ENCODE data around the gene FBXL4.

Gene FBXL4

GRCh38 chr6:98981473-98981872, 33.7 kb upstream of the FBXL4 start:
- ChIA-PET CTCF (no interaction called here), POLR2A (ENCODE audit: low non-redundant PET) (no interaction called here)
- no peak for DNase-seq (ENCODE audit: low spot score)
- H3K27ac ChIP-seq = no peak overlapping the region
- TF ChIP-seq, protein P1, sequence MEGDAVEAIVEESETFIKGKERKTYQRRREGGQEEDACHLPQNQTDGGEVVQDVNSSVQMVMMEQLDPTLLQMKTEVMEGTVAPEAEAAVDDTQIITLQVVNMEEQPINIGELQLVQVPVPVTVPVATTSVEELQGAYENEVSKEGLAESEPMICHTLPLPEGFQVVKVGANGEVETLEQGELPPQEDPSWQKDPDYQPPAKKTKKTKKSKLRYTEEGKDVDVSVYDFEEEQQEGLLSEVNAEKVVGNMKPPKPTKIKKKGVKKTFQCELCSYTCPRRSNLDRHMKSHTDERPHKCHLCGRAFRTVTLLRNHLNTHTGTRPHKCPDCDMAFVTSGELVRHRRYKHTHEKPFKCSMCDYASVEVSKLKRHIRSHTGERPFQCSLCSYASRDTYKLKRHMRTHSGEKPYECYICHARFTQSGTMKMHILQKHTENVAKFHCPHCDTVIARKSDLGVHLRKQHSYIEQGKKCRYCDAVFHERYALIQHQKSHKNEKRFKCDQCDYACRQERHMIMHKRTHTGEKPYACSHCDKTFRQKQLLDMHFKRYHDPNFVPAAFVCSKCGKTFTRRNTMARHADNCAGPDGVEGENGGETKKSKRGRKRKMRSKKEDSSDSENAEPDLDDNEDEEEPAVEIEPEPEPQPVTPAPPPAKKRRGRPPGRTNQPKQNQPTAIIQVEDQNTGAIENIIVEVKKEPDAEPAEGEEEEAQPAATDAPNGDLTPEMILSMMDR (conservative IDR thresholded peaks at IDR 0.05; ENCODE audit: low read depth) = no peak

- ChIA-PET CTCF (no interaction called here), POLR2A (ENCODE audit: low non-redundant PET) (no interaction called here)
Observed at GRCh38 chr6:98980819-98981218, 33.1 kb upstream of the FBXL4 start.

GRCh38 chr6:98977671-98978292, 30.0 kb upstream of the FBXL4 start:
- H3K27ac ChIP-seq = no peak overlapping the region
- ChIA-PET POLR2A (ENCODE audit: low non-redundant PET) (no interaction called here), CTCF (no interaction called here)
- TF ChIP-seq, protein P1 (conservative IDR thresholded peaks at IDR 0.05; ENCODE audit: low read depth) = no peak
- DNase-seq (ENCODE audit: low spot score) = no peak

More at GRCh38 chr6:98980819-98981218, 33.1 kb upstream of the FBXL4 start:
- TF ChIP-seq, protein P1 (conservative IDR thresholded peaks at IDR 0.05; ENCODE audit: low read depth) = no peak
- H3K27ac ChIP-seq = no peak overlapping the region
- no peak for DNase-seq (ENCODE audit: low spot score)

- ChIA-PET POLR2A (ENCODE audit: low non-redundant PET) (no interaction called here), CTCF (no interaction called here)
- no peak for DNase-seq (ENCODE audit: low spot score)
- TF ChIP-seq, protein P1 (conservative IDR thresholded peaks at IDR 0.05; ENCODE audit: low read depth) = no peak
- H3K27ac ChIP-seq = no peak overlapping the region
Observed at GRCh38 chr6:98976674-98977385, 29.1 kb upstream of the FBXL4 start.

- TF ChIP-seq, protein P1 (conservative IDR thresholded peaks at IDR 0.05; ENCODE audit: low read depth) = no peak
- ChIA-PET POLR2A (ENCODE audit: low non-redundant PET) (no interaction called here), CTCF (no interaction called here)
Observed at GRCh38 chr6:98975421-98975820, 27.7 kb upstream of the FBXL4 start.

DNA sequence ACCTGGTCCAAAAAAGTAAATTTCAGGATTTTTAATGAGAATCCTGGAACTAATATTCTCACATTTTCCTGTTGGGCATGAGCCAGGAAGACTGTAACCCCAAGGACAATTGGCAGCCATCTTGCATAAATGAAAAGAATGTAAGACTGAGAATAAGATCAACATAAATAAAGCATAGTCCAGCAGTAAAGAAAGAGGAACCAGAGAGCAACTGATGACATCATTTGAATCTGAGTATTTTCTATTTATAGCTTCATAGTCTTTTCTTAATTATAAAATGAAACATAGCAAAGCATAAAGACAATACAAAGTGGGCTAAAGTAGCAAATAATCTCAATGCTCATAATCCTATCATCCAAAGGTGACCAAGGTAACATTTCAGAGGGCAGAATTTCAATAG, 26.6 kb upstream of the FBXL4 start:
- CTCF ChIA-PET = no interaction called here
- POLR2A ChIA-PET (ENCODE audit: low non-redundant PET) = no interaction called here
- H3K27ac ChIP-seq = no peak overlapping the region
- DNase-seq (ENCODE audit: low spot score) = no peak
- TF ChIP-seq, protein P1 (conservative IDR thresholded peaks at IDR 0.05; ENCODE audit: low read depth) = no peak

More at GRCh38 chr6:98975421-98975820, 27.7 kb upstream of the FBXL4 start:
- no peak for DNase-seq (ENCODE audit: low spot score)
- no peak overlapping the region for H3K27ac ChIP-seq

All from RWPE1 (cell line).